Sigmoid colon (tissue), 4 donors: Measurements from ENCODE around the gene ARHGAP9.

ENCODE experiments used
- POLR2AphosphoS5 ChIP-seq, 4 donors: sonication (generic); formaldehyde crosslinking; IDR thresholded peaks; one replicate each; pipeline ENCODE4 v1.6.1; 2017; ENCODE audit warnings: antibody characterized with exemption in 4 of 4
- TF ChIP-seq, protein P1 (sequence below), 4 experiments: fragments of 450-650 bp in 3 of 4; fragments of 200-600 bp in 1 of 4; IDR thresholded peaks; one replicate each; pipeline ENCODE4 v1.5.1; 2016 to 2019; ENCODE audit warnings: antibody characterized with exemption in 4 of 4, mild to moderate bottlenecking in 3 of 4, moderate library complexity in 2 of 4

DNA sequence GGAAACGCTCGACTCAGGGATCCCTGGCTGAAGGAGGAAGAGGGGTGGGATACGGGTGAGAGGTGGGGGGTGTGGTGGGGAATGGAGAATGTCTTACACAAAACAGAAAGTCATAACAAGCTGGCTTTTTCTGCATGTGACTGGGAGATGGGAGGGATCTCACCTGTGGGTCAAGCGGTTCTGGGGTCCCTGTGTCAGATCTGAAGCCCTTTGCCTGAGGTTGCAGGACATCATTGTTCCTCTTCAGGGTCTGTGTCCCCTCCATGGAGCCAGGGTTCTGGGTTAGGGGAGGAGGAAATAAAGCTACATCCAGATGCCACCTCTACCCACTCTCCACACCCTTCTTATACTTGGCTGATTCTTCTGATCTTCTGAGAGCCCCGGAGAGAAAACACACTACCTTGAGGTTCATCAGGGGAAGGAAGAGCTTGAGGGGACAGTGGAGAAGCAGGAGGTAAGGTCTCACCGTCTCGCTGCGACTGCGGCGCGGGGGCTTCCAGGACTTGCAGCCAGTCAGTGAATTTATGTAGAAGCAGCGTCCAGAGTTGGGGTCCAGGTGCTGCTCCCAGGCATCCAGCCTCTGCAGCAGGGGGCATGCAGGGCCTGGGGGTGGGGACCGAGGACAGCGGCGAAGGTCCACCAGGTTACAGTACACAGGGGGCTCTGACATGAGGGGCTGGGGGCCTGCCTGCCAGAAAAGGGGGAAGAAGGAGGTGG is 2.5 kb downstream of the ARHGAP9 start:
- TF ChIP-seq, protein P1, sequence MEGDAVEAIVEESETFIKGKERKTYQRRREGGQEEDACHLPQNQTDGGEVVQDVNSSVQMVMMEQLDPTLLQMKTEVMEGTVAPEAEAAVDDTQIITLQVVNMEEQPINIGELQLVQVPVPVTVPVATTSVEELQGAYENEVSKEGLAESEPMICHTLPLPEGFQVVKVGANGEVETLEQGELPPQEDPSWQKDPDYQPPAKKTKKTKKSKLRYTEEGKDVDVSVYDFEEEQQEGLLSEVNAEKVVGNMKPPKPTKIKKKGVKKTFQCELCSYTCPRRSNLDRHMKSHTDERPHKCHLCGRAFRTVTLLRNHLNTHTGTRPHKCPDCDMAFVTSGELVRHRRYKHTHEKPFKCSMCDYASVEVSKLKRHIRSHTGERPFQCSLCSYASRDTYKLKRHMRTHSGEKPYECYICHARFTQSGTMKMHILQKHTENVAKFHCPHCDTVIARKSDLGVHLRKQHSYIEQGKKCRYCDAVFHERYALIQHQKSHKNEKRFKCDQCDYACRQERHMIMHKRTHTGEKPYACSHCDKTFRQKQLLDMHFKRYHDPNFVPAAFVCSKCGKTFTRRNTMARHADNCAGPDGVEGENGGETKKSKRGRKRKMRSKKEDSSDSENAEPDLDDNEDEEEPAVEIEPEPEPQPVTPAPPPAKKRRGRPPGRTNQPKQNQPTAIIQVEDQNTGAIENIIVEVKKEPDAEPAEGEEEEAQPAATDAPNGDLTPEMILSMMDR (IDR thresholded peaks at IDR 0.05): no peak
- TF ChIP-seq POLR2AphosphoS5 (IDR thresholded peaks at IDR 0.05): no peak
